ENCODE measurements around the gene SUN3. TPM values are rescaled to one million over a fixed set of nuclear protein-coding genes. Genes with fewer than 3 reads are reported as not detected.

The SUN3 gene
- total and polyA plus RNA-seq, 9 of the 15 experiments (the other 6 are each of a cell fraction or from before 2014, with no cell fraction given), result 0.04 to 0.06 TPM; not detected in 7

GRCh38 chr7:47973739-47974138 is 55.2 kb downstream of the SUN3 start:
- intact Hi-C loops (cut with micrococcal nuclease), result no loop called here
- Histone ChIP-seq H3K4me3 (no peak overlapping the region), H3K36me3 (ENCODE audit: control insufficient read depth, insufficient read depth, low read length) (peaks cover 79% of the 10 kb centered on the region), H4K20me1 (replicated peaks; ENCODE audit: control insufficient read depth, insufficient read depth, low read length) (no peaks in the 10 kb centered on the region), H3K9me1 (ENCODE audit: control insufficient read depth, insufficient read depth, low read length) (no peaks in the 10 kb centered on the region), H3K27me3 (ENCODE audit: control insufficient read depth in 2 of 2, insufficient read depth in 2 of 2, low read length in 2 of 2) (no peaks in the 10 kb centered on the region), H2AFZ (ENCODE audit: low read depth, low read length) (no peak overlapping the region), H3K9ac (ENCODE audit: insufficient read depth in 1 of 2, low read depth in 2 of 2, low read length in 2 of 2) (no peak overlapping the region), H3K4me1 (replicated peaks in 1 of 2; ENCODE audit: control insufficient read depth in 2 of 2, insufficient read depth in 2 of 2, low read length in 2 of 2) (peaks cover 0 to 6% of the 10 kb centered on the region in 2 experiments; a peak in 3 of 5 replicates), H3K9me3 (replicated peaks; ENCODE audit: control insufficient read depth, insufficient read depth, low read depth, low read length) (no peaks in the 10 kb centered on the region), H3K27ac (ENCODE audit: extremely low read depth, low read depth, low read length) (no peak overlapping the region), H3K79me2 (ENCODE audit: control insufficient read depth, insufficient read depth, low read length) (peaks cover 13% of the 10 kb centered on the region), H3K4me2 (ENCODE audit: insufficient read depth, low read length) (no peak overlapping the region)
- DNase-seq (ENCODE audit: extremely low read depth in 1 of 4, low spot score in 3 of 4) (no peak), ATAC-seq (no peak), FAIRE-seq (no peak)
- POLR2A ChIA-PET, result no interaction called here
- CTCF ChIA-PET (ENCODE audit: low intra/inter-chr PET ratio), result no interaction called here
- WGBS (ENCODE audit: insufficient coverage, low coverage, missing lambda C conversion rate), result 88% methylated on average over 1 of the region's 1 CpG
- in situ Hi-C loops (cut with MboI), result no loop called here
- no TSS peak for BruUV-seq (replicated peaks)
- TF ChIP-seq ZNF586 (CRISPR knock-in tag; conservative IDR thresholded peaks at IDR 0.05) (no peak), ZNF512 (tag; IDR thresholded peaks at IDR 0.05) (no peak), FOXA3 (CRISPR knock-in tag; conservative IDR thresholded peaks at IDR 0.05 in 1 of 2, IDR thresholded peaks at IDR 0.05 in 1 of 2) (no peak), ZNF57 (CRISPR knock-in tag; IDR thresholded peaks at IDR 0.05) (no peak), KHSRP (IDR thresholded peaks at IDR 0.05) (no peak), MITF (IDR thresholded peaks at IDR 0.05) (no peak), STAG1 (CRISPR knock-in tag; IDR thresholded peaks at IDR 0.05; ENCODE audit: borderline replicate concordance) (no peak), XRCC5 (IDR thresholded peaks at IDR 0.05; ENCODE audit: low read depth, low read length) (no peak), ZFP1 (CRISPR knock-in tag; IDR thresholded peaks at IDR 0.05) (no peak), ZNF609 (CRISPR knock-in tag; IDR thresholded peaks at IDR 0.05; ENCODE audit: borderline replicate concordance) (no peak), MTF1 (CRISPR knock-in tag; IDR thresholded peaks at IDR 0.05; ENCODE audit: borderline replicate concordance) (no peak), ZNF444 (CRISPR knock-in tag; IDR thresholded peaks at IDR 0.05) (no peak), TEAD2 (tag; IDR thresholded peaks at IDR 0.05) (no peak), SP1 (CRISPR knock-in tag; IDR thresholded peaks at IDR 0.05) (no peak)
